ENCODE results near the gene OXLD1.

Gene OXLD1

DNA sequence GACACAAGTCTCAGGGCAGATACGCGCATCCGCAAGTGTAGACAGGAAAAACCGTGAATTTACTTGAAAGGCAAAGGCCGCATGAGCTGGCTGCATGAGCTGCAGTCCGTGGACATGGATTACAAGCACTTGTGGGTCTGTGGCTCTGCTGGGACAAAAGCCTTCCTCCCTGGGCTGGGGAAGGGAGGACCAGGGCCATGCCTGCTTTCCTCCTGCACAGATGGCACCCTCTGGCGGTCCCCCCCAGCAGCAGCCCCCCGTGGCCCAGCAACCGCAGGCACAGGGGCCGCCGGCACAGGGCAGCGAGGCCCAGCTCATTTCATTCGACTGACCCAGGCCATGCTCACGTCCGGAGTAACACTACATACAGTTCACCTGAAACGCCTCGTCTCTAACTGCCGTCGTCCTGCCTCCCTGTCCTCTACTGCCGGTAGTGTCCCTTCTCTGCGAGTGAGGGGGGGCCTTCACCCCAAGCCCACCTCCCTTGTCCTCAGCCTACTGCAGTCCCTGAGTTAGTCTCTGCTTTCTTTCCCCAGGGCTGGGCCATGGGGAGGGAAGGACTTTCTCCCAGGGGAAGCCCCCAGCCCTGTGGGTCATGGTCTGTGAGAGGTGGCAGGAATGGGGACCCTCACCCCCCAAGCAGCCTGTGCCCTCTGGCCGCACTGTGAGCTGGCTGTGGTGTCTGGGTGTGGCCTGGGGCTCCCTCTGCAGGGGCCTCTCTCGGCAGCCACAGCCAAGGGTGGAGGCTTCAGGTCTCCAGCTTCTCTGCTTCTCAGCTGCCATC, 35.1 kb upstream of the OXLD1 start:
- FAIRE-seq = no peak

DNA sequence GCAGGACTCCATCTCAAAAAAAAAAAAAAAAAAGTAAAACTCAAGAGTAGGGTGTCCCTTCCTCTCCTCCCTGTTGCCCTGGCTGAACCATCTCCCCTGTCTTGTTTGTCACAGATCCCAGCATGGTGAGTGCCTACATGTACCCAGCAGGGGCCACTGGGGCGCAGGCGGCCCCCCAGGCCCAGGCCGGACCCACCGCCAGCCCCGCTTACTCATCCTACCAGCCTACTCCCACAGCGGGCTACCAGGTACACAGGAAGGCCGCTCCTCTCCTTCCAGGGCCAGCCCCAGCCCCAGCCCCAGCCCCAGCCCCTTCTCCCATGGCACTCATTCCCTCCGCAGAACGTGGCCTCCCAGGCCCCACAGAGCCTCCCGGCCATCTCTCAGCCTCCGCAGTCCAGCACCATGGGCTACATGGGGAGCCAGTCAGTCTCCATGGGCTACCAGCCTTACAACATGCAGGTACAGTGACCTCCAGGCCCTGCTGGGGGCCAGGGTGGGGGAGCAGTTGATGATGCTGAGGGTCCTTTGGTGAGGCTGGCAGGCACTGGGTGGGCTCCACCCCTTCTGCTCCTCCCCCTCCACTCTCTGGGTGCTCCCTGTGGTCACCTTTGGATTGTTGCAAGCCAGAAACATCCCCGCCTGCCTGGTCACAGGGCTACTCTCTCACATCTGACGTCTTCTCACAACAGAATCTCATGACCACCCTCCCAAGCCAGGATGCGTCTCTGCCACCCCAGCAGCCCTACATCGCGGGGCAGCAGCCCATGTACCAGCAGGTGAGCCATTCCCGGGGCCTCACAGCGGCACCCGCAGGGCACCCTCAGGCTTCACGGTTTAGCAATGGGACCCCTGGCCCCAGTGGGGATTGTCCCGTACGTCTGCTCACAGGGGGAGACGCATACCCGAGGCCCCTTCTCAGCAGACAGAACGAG, 34.2 kb upstream of the OXLD1 start:
- FAIRE-seq = no peak

DNA sequence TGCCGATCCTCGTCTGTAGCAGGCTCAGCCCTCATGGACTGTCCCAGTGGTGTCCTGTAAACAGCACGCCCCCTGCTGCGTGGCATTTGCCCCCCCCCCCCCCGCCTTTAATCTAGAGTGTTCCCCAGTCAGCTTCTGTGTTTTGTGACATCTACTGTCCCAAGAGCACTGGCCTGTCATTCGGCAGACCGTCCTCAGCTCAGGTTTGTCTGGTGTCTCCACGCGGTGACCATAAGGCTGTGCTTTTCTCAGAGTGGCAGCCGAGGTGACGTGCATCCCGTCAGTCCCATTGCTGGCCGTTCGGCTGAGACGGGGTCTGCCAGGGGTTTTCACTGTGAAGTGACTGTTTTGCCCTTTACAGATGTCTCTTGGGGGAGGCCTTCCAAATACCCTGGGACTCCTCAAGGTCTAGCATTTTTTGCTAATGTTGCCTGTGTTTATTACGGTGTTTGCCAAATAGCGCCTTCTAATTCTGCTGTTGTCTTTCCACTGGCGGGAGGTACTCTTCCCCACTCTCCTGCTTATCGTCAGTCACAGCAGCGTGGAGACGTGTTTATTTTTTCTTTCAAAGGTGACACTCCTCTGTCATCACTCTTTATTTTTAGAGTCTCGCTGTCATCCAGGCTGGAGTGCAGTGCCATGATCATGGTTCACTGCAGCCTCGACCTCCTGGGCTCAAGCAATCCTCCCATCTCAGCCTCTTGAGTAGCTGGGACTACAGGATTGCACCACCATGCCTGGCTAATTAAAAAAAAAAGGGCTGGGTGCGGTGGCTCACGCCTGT, 31.0 kb upstream of the OXLD1 start:
- no peak for FAIRE-seq

DNA sequence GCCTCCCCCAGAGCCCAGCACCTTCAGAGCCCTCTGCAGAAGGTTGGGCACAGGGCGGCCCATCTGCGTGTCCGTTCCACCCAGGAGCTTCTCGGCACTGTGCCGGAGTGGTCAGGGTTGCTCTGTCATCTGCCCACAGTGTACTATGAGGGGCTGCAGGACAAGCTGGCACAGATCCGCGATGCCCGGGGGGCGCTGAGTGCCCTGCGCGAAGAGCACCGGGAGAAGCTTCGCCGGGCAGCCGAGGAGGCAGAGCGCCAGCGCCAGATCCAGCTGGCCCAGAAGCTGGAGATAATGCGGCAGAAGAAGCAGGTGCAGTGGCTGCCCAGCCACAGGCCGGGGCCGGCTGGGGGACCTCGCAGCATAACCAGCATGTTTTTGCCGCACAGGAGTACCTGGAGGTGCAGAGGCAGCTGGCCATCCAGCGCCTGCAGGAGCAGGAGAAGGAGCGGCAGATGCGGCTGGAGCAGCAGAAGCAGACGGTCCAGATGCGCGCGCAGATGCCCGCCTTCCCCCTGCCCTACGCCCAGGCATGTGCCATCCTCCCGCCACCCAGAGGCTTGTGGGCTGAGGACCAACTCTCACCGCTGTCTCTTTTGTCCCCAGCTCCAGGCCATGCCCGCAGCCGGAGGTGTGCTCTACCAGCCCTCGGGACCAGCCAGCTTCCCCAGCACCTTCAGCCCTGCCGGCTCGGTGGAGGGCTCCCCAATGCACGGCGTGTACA, 30.0 kb upstream of the OXLD1 start:
- no peak for FAIRE-seq

DNA sequence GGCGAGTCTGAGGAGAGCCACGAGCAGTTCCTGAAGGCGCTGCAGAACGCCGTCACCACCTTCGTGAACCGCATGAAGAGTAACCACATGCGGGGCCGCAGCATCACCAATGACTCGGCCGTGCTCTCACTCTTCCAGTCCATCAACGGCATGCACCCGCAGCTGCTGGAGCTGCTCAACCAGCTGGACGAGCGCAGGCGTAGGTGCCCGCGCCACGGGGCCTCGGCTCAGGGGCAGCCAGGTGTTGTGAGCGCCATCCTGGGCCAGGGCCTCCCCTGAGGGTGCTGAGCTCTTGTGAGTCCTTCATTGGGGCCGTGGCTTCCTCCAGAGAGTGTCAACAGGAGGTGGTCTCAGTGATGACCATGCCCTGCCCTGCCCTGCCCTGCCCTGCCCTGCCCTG, 29.4 kb upstream of the OXLD1 start:
- no peak for FAIRE-seq

DNA sequence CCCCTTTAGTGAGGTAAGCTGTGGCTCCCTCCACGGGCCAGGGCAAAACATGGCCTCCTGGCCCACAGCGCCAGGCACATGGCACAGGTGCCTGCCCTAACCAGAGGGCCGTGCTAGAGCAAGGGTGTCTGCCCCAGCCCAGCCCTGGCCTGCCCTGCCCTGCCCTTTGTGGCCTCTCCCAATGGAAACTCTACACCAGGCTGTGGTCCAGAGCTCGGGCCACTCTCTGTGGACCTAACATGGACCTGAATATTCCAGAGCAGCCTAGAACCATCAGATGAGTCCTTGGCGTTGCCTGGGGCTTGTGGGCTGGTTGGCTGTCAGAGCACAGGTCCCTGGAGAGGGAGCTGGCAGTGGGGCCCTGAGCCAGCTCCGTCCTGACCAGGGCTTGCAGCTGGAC, 28.8 kb upstream of the OXLD1 start:
- FAIRE-seq = no peak

DNA sequence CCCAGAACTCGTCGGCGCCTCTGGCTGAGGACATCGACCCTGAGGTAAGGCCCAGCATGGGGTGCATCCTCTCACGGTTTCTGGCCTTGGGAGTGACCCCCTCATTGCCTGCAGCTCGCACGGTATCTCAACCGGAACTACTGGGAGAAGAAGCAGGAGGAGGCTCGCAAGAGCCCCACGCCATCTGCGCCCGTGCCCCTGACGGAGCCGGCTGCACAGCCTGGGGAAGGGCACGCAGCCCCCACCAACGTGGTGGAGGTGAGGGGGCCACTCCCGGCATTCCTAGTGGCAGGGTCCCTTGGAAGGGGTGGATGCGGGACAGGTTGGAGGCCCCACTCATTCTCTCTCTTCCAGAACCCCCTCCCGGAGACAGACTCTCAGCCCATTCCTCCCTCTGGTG, 28.4 kb upstream of the OXLD1 start:
- FAIRE-seq = no peak

DNA sequence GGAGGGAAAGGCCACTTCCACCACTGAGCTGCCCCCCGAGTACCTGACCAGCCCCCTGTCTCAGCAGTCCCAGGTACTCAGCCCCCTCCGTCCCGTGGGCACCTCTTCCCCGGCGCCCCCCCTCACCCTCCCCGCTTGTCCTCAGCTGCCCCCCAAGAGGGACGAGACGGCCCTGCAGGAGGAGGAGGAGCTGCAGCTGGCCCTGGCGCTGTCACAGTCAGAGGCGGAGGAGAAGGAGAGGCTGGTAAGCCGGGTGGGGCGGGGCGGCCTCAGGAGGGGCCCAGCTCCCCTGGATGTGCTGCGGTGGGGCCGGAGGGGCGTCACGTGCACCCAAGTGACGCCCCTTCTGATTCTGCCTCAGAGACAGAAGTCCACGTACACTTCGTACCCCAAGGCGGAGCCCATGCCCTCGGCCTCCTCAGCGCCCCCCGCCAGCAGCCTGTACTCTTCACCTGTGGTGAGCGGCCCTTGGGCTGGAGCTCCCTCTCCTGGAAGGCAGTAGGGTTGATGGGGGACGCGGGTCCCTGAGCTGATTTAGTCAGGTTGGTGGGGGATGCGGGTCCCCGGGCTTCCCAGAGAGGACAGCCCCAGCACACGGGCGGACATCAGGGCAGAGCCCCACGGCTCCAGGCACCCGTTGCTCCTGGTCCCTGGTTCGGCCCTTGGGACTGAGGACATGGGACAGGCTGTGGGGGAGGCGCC, 27.3 kb upstream of the OXLD1 start:
- no peak for FAIRE-seq

DNA sequence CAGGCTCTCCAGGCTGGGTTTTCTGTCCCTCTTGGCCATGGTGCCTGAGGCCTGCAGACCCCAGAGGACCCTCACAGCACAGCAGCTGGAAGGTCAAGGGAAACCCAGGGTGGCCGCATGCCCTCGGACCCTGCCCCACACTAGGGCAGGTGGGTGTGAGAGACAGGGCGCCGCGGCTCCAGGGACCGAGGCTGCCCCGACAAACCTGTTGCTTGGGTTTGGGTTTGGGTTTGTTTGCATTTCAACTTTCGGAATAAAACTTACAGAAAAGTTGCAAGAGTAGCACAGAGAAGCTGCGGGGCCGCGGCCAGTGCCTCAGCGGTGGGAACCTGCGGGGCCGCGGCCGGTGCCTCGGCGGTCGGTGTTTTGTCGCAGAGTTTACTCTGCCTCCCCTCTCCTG, 25.2 kb upstream of the OXLD1 start:
- FAIRE-seq = no peak

DNA sequence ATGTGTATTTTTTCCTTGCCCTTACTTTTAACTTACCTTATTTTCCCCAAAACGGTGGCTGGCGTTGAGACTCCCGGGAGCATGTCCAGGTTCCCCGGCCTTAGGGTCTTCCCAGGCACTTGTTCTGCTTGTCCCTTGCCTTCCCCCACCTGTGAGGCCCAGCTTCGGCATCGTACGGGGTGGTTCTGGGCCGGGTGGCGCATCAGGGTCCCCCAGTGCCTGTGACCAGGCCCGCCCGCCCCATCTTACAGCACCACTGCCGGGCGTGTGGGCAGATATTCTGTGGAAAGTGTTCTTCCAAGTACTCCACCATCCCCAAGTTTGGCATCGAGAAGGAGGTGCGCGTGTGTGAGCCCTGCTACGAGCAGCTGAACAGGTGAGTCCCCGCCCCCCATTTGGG, 24.8 kb upstream of the OXLD1 start:
- no peak for FAIRE-seq

DNA sequence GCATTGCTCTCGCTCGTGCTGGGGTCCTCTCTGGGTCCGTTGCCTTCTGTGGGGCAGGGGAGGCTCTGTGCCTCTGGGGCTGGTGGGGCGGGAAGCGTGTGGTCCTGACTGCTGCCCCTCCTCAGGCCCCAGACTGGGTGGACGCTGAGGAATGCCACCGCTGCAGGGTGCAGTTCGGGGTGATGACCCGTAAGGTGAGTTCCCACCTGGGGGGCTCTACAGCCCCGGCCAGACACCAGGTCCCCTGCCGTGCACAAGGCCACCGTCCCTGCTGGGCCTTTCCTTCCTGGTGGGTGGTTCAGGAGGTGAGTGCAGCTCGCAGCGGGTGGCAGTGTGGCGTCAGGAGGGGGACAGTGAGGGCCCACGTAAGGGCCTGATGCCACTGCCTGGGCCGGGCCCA, 24.1 kb upstream of the OXLD1 start:
- no peak for FAIRE-seq

DNA sequence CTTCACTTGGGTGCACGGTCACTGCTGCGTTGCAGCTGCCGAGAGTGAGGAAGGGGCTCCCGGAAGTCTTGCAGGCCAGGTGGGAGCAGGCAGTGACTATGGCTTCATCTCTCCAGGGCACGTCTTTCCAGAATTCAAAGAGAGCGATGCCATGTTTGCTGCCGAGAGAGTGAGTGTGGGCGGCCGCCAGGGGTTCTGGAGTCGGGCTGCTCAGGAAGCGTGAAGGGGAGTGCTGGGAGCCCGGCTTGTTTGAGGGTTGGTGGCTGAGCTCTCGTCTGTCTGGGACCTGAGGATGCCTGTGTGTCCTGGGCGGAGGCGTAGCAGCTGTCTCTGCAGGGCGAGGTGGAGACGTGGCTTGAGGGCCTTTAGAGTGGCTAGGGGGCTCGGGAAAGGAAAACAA, 23.7 kb upstream of the OXLD1 start:
- no peak for FAIRE-seq

DNA sequence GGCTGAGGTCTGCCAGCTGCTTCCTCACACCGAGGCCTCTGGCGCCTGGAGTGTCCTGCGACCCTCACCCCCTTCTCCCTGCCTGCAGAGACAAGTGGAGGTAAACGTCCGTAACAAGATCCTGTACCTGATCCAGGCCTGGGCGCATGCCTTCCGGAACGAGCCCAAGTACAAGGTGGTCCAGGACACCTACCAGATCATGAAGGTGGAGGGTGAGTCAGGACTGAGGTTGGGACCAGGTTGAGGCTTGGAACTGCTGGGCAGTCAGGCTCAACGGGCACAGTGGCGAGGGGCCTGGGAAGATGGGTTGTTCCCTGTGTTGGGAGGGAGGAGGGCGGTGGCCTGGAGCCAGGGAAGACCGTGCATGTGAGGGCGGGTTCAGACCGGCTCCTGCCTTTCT, 22.2 kb upstream of the OXLD1 start:
- FAIRE-seq = no peak

DNA sequence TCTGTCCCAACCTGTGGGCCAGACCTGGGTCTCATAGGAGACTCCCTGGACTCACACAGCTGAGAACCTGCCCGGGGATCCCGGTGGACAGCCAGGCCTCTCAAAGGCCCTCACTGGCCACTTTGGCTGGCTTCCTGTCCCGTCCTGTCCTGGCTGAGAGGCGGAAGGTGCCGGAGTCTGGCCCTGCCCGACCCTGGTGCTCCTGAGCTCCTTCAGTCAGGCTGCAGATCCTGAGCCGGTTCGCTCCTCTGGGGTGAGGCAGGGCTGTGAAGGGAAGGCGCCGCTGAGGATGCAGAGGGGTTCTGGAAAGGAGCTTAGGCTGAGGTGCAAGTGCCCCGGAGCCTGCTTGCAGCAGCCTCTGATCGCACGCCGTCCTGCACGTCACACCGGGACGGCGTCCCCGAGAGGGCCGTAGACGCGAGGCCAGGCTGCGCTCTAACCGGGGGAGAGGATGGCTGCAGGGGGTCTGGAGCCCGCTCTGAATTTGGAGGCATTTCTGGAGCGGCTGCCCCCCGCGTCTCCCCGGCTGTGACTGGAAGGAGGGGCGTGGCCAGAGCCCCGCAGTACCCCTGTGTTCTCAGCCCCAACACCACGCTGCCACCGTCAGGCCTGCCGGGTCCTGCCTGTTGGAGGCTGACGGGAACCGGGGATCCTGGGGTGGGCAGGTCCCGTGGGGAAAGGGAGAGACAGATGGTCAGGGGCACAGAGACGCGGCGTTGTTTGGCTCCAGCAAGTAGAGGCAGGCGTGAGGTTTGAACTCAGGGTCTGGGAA, 21.6 kb upstream of the OXLD1 start:
- FAIRE-seq = no peak

DNA sequence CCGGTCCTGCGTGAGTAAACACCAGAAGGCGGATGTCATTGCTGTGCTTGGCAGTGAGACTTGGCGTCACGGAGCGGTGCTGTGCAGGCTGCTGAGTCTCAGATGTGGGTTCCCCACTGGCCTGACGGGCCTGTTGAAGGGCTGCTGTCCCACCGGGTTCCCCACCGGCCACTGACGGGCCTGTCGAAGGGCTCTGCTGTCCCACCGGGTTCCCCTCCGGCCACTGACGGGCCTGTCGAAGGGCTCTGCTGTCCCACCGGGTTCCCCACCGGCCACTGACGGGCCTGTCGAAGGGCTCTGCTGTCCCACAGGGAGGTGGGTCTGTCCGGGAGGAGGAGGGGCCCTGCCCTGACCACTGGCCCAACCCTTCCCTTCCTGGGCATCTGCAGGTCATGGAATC, 20.2 kb upstream of the OXLD1 start:
- no peak for FAIRE-seq

DNA sequence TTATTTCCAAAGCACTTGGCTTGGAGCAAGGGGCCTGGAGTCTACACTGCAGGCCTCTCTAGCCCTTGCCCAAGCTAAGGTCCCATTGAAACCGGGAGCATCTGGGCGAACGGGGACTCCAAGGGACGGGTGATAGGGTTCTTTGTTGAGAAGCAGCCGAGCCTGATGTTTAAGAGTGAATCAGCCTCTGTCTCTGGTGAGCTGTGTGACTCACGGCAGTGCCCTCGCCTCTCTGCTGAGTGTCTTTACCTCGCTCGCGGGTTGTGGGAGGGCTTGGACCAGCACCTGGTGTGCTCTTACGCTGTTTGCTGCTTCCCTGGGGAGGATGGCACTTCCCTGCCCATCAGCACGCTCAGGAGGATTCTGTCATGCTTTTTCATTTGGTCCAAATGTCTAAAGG, 18.7 kb upstream of the OXLD1 start:
- FAIRE-seq = no peak

DNA sequence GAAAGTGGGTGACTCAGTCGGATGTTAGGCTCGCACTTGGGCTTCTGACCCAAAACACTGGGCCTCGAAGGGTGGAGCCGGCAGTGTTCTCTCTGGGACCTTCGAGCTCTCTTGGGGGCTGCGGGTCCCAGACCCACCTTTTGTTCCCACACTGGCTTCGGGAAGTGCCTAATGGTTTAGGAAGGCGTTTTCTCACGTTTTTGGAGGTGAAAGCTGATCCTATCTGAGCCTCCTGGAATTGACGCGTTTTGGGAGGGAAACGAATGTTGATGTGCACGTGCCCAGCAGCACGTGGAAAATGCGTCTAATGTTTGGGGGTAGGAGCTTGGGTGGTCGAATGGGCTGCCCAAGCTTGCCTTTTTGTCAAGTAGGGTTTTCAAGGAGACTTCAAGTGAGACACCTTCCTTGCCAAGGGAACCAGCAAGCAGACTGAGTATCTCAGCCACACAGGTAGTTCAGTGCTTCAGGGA, 18.1 kb upstream of the OXLD1 start:
- no peak for FAIRE-seq

DNA sequence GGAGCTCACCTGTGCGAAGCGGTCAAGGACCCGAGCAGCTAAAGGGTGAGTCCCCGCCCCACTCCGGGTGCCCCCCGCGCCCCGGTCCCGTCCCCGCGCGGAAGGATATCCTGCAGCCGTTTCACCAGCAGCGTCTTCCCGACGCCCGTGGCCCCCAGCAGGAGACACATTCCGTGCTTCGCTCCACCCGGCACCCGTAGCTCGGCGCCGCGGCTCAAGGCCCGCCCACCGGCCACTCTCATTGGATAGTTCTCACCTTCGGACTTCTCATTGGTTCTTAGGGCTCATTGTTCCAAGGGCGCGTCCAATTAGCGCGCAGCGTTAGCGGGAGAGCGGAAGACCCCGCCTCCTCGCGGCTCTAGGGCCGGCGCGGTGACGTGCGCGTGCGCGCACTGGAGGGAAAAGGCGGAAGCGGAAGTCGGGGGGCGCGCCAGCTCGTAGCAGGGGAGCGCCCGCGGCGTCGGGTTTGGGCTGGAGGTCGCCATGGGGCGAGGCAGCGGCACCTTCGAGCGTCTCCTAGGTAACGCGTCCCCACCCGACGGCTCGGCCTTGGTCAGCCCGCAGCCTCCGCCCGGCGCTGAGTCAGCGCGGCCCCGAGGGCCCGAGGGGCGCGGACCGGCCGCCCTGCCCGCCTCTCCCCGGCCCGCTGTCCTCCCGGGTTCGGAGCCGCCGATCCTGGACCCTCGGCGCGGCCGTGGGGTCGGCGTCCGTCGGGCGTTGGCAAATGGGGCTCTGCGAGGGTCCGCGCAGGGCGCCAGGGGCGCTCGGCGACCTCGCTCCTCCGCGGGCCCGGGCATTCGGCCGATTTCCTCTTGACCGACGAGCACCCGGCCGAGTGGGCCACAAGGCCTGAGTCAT, 17.4 kb upstream of the OXLD1 start, which contains the start of the genes ARL16 and HGS:
ARL16 (minus strand) TSS at position 214 of the 858 bp plus-strand sequence; CDS start at position 170, 44 bp downstream.
HGS (plus strand) TSS at position 428 of the 858 bp plus-strand sequence; CDS start at position 484, 56 bp downstream.
- FAIRE-seq = peak; percentile 95

DNA sequence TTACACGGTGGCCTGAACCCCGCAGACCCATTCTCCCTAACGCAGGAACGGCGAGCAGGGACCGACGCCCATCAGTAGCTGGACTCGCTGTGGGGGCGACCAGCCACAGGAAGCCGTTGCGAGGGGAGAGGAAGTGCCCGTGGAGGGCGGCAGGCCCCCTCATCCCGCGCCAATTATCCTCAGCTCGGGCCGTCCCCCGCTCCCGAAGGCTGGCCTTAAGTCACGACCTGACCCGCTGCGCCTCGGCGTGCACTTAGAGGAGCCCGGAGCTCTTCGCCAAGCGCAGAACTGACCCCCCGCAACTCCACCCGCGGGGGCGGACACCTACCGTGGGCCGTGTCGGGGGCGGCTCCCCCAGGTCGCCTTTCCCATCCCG, 16.8 kb upstream of the OXLD1 start:
- no peak for FAIRE-seq
